Stimulated activated CD4-positive, alpha-beta T cell treated with anti-CD3 and anti-CD28 coated beads, Interleukin-4, amount 100 ng/mL, for 24 hours (primary cell): Measurements from ENCODE around the gene SLC52A3.
"Not testable (repeated sequence)": the region's sequence is repeated elsewhere in the genome, so short reads cannot be mapped to it uniquely, and the experiment has no call there.

Experiments
- DNase-seq: peaks from one replicate; pipeline ENCODE4 v3.0.0-alpha.2; 2020

The SLC52A3 gene

DNA sequence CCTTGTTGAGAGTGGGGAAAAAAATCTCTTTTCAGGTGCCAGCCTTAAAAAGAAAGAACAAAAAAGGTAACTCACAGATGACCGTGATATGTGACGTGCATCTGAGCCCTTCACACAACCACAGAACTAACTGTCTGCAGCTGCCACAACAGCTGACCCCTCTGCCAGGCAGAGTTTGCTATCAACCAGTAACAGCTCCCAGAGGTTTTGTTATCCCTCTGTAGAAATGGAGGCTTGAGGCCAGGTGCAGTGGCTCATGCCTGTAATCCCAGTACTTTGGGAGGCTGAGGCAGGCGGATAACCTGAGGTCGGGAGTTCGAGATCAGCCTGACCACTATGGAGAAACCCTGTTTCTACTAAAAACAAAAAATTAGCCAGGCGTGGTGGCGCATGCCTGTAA is 42.8 kb downstream of the SLC52A3 start:
- no peak for DNase-seq

DNA sequence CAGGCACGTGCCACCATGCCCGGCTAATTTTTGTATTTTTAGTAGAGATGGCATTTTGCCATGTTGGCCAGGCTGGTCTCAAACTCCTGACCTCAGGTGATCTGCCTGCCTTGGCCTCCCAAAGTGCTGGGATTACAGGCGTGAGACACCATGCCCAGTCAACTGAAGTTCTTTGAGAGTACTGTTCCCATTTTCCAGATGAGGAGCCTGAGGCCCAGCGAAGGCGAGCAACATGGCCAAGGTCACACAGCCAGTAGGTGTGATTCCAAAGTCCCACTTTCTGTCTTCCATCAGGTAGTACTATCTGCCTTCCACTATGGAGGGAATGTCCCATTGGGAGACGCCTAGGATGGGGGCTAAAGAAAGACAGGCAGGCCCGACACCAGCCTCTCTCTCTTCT is 43.5 kb downstream of the SLC52A3 start:
- DNase-seq = not testable (repeated sequence)

- no peak for DNase-seq
Measured at GRCh38 chr20:723756-724155, 44.5 kb downstream of the SLC52A3 start.

- no peak for DNase-seq
Measured at GRCh38 chr20:722822-723644, 45.3 kb downstream of the SLC52A3 start.

DNA sequence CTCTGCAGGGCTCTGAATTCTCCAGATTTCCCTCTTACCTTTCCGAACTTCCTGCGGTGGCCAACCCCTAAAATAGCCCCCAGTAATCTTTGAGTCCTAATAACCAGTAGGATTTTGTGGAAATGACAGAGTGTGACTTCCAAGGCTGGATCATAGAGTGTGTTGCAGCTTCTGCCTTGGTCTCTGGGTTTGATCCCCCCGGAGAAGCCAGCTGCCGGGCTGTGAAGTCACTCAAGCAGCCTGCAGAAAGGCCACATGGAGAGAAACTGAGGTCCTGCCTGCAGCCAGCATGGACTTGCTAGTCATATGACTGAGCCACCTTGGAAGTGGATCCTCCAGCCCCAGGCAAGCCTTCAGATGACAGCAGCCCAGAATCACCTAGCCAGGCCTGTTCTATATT is 46.4 kb downstream of the SLC52A3 start:
- no peak for DNase-seq

DNA sequence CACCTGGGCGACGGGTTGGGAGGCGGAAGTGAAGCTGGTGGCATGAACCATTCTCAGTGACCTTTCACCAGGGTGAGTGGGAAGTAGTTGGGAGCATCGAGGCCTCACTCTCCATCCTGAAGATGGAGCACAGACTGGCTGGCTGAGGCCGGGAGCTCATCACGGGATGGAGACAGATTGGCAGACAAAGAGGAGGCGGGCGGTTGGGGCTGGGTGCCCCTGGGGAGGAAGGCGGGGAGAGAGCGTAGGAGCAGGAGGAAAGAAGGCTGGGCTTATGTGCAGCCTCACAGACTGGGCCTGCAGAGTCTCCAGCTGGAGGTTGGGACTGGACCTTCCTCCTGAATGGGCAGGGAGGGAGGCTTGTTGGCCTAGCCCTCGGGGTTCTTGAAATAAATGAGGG is 48.5 kb downstream of the SLC52A3 start:
- no peak for DNase-seq

GRCh38 chr20:719068-719467 is 49.2 kb downstream of the SLC52A3 start:
- no peak for DNase-seq

GRCh38 chr20:717832-718231 is 50.5 kb downstream of the SLC52A3 start:
- no peak for DNase-seq

DNA sequence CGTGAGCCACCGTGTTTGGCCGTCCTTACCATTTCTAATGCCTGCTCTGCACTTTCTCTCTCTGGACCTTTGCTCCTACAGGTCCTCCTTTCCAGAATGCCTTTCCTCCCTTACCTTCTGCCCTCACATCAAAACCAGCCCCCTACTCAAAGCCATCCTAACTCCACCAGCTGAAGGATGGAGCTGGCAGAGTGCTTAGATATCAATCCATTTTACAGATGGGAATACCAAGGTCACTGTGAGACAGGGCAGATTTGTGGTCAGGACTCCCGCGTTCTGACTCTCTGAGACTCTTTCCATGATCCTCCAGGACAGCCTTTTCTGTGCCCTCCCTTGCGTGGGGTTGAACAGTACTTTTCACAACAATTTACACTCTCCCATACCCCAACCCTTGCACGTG is 51.0 kb downstream of the SLC52A3 start:
- DNase-seq = no peak

DNA sequence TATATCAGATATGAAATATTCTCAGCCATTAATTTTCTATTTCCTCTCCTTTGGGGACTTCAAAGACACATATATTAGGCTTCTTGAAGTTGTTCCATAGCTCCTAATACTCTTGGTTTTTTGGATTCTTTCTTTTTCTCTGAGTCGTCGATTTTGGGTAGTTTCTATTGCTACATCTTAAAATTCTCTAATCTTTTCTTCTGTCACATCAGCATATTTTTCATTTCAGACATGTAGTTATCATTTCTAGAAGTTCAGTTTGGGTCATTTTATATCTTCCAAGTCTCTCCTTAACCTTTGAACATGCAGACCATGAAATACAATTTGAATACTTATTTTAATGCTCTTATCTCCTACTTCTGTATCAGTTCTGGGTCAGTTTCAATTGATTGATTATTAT is 53.8 kb downstream of the SLC52A3 start:
- DNase-seq = no peak

DNA sequence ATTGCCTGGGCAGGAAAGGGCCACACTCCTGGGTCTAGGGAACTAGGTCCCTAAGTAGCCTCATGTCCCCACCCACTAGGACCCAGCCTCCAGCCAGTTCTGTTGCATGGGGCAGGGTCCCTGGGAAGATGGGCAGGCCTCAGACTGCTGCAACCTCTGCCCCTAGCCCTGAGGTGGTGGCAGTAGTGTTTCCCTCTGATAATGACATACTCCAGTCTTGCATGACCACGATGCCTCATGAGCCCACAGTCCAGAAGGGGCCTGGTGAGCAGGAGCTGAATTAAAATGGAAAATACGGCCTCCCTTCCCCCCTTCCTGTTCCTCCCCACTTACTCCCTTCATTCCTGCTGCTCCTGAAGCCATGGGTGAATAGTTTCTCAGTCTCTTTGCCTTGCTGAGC is 56.7 kb downstream of the SLC52A3 start:
- DNase-seq = no peak

DNA sequence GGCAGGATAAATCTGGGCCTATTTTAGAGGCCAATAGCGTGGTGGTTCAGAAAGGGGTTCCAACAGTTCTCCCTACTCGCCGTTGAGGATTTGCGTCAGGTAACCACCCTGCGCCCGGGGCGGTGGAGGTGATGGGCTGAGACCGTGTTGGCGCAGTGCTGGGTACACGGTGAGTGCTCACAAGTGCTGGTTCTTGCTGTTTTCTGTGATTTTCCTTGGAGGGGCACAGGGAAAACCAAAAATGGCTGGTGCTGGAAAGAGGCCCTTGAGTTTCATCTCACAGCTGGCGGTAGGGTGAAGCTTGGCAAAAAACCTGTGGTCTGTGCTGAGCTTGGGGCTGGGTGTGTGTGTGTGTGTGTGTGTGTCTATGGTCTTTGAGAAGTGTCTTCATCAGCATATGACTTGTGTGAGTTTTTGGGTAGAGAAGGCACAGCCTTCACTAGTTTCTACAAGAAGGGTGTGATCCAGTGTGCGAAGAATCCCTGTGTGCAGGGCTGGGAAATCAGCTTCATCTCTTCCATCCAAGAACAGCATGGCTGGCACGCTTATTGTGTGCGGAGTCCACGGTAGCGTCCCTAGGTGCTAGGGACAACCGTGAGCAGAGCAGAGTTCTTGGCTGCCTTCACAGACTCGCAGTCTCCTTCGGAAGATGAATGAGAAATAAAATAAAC is 57.4 kb downstream of the SLC52A3 start:
- no peak for DNase-seq
